Stimulated activated CD8-positive, alpha-beta memory T cell treated with anti-CD3 and anti-CD28 coated beads, Interleukin-7, amount 100 ng/mL, for 4 hours (primary cell): ENCODE results near the gene ATP1B1.

Source experiments
- DNase-seq, 2 donors: peaks; one replicate each; pipeline ENCODE4 v3.0.0-alpha.2; 2020; ENCODE audit warnings: low read depth in 2 of 2

The ATP1B1 gene

DNA sequence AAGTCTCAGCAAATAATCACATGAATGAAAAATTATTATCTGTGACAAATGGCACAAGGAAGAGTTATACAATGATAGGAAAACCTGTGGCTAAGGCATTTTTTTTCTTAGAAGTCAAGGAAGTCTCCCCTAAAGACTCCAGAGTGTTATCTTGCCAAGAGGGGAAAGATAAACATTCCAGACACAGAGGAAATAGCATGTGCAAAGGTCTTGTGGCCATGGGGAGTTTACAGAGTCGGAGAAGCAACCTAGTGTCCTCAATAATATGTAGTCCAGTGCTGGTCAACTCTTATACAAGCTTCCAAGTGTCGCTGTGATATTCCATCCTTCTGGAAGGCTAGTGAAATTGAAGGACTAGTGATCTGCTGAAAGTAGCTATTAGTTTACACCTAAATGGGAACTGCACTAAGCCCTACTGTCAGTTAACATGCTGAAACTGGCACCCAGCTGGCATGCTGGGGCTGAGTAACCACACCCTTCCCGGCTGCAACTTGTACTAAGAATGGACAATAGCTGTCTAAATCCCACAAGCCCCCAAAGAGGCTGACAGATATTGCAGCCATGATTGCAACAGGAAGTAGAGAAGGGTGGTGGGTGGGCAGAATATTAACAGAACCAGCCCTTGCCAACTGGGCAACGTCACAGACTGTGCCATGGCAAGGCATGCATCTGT, 11.5 kb upstream of the ATP1B1 start:
- DNase-seq, result no peak

DNA sequence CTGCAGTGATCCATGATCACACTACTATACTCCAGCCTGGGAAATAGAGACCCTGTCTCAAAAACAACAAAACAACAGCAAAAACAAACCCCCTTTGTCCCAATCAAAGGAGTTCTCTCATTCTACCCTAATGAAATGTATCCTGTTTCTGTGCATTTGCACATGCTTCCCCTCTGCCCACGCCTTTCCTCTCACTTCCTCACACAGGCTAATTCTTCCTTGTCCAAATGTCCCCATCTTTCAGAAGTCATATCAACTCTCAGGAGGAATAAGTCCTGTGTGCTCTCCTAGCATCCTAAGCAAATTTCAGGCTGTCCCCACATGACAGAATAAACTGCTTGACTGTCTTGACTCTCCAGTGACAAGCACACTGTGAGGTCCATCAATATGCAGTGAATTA, 8.1 kb upstream of the ATP1B1 start:
- DNase-seq, result no peak

GRCh38 chr1:169099561-169099960, 6.9 kb upstream of the ATP1B1 start:
- no peak for DNase-seq

GRCh38 chr1:169100208-169100607, 6.3 kb upstream of the ATP1B1 start:
- no peak for DNase-seq

DNA sequence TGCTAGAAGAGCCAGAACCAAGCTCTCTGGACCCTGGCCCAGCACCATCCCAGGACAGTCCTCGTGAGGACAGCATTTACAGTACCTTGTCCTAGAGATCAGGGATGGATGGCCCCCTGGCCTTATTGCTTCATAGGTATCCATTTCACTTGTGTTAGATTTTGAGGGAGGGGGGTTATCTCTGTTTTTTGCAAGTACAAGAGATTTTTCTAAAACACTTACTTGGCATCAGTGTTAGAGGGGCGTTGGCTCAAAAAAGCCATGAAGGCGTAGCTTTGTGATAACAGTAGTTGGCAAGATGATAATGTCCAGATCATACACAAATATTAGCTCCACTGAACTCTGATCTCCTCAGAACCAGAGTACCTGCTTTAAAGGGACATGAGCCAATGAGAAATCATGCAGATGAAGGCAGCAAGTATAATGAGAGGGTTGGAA, 5.8 kb upstream of the ATP1B1 start:
- DNase-seq, result no peak

GRCh38 chr1:169102567-169102966, 3.9 kb upstream of the ATP1B1 start:
- DNase-seq, result no peak

GRCh38 chr1:169103002-169103401, 3.5 kb upstream of the ATP1B1 start:
- DNase-seq, result no peak

DNA sequence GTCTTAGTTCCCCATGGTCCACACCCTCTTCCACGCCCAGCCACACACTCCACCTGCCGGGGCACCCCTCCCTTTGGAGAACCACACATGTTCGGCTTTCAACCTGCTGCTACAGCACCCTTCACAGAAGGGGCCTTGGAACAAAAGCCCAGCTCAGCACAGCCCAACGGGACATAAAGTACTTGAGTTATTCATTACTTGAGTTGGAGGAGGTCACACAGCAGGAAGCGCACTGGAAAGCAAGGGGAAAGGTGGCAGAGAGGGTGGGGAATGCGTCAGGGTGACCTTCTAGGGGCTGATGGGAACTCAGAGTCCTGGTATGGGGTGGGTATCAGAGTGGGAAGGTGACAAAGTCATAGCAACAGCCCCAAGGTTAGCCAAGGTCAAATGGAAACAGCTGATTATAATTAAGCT, 3.0 kb upstream of the ATP1B1 start:
- DNase-seq, result no peak

GRCh38 chr1:169105087-169105433, 1.4 kb upstream of the ATP1B1 start:
- DNase-seq, result no peak

DNA sequence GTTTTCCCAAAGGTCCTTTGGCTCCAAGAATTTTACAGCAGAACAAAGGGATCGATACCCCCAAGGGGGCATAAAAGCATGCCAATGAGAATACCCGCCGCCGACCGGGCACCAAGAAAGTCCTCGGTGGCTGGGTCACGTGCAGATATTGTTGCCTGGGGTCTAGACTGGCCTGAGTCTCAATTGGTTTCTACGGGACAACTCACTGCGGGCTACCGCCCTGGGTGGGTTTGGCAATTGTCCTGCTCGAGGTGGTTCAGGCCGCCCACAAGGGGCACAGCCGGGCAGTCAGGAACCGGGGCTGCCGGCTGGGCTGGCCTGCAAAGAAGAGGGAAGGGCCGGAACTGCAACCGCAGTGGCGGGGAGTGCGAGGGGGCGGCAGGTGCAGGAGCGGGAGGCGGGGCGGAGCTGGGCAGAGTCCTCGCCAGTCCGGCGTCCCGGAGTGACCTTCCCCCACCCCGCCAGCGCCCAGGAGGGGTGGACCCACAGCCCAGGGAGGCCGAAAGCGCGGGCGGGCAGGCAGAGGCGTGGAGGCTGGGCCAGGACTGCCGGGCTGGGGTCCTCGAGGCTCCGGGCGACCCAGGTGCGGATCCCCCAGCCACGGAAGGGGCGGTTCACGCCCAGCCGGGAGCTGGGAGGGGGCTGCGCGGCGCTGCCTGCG, 926 bp upstream of the ATP1B1 start:
- DNase-seq, result peak in 1 of 2 donors; percentile 21

DNA sequence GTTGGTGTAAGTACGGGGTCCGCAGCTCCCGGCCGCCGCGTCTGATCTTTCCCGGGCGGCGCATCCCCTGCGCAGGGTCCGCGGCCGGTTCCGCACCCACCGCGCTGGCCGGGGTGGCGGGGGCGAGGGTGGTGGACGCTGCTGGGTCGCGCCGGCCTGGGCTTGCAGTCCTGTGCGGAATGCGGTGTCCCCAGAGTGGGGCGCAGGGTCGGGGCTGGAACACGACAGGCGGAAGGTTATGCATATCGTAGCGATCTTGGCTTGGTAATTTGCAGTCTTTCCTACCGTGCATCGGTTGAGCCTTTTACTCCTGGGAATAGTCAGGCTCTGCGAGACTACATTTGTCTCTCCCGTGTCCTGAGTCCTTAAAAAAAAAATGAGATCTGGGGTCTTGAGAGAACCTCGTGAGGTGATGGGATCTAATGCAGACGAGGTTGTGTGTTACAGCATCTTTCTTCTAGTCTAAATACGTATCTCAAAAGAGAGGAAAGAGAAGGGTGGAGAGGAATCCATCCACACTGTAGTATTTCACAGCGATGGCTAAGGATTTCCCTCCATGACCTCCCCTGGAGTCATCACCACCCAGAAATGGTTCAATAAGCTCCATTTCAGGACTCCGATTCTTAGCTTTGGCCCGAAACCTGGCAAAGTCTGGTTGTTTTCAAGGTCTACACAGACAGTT, 572 bp downstream of the ATP1B1 start:
- DNase-seq, result no peak

DNA sequence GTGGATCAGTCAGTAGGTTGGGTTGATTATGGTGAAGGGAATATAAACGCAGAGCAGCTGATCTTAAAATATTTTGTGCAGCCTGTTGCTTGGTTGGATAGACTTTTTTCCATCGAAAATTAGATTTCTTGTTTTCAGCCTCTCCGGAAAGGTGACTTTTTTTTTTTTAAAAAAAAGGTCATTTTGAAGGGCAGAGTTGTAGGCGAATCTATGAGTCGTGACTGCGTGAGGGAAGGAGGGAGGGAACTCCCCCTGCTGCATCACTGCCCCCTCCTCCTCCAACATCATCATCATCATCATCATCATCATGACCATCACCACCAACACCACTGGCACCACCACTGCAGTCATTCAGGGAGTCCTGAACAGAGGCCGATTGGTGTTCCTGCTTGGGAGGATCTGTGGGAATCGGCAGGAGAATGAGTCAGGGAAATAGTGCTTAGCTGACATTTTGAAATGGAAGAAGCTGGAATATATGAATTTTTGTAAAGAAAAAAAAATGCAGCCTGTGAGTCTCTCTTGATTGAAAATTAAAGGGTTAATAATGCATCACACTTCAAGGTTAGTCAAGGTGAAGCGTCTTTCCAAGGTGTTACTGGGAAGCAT, 1.2 kb downstream of the ATP1B1 start:
- DNase-seq, result no peak

DNA sequence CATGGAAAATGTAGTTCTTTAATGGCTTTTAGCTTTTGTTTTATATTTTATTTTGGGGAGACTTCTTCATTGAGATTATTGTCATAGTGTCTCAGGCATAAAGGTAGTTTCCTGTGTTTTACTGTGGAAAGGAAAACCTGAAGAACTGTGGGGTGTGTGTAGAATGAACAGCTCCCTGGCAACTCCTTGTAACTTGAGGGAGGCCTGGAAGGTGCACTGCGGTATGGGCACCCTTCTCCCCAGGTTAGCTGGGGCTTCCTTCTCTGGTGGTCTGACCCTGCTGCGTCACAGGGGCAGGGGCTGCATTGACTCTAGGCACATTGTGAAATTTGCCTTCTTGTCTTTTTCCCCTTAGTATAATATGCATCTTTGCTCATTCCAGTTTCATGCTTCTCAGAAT, 1.7 kb downstream of the ATP1B1 start:
- DNase-seq, result no peak

DNA sequence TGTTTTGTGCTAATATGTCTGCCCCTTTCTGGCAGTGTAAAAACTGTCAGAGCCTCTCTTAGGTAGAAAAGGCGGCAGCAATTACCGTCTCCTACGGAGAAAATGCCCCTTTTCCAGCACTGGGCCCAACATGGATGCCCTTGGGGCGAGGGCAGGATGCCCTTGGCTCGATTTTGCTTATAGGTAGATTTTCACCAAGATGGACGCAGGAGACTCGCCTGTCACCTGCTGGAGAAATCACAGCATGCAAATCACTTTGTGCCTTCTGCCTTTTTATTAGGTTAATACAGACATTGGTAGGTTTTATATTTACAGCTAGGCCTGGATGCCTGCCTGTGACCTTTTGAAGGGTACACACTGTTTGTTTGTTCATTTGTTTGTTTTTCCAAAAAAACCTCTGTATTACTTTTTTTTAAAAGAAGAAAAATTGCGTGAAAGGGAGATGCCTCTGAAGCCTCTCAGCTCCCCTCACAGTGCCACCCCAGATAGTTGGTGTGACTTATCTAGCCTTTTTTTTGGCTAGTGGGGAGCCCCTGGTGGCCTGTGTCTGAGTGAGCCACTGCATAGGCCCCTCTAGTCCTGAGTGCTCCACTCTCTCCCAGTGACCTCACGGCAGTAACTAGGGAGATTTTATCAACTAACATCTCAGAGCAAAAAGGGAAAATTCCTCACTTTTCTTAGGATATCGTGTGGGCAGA, 2.5 kb downstream of the ATP1B1 start:
- no peak for DNase-seq

- DNase-seq, result no peak
Observed at GRCh38 chr1:169109561-169110134, 3.2 kb downstream of the ATP1B1 start.

DNA sequence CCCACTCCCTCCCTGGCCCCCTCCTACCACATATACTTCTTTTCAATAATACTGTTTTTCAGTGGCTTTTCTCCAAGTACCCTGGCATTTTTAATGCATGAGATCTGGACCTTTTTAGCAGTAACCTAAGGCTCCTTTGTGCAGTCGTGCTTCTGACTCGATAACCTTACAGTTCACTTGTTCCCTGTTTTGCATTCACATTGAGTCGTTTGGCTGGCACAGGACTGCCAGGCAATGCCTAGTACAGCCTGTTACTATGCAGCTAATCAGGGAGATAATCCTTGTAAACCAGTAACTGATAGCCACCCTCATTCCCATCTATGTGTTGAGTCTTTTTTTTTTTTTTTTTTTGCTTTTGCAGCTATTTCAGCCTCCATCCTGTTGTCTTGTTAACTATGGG, 3.7 kb downstream of the ATP1B1 start:
- no peak for DNase-seq

GRCh38 chr1:169110689-169111447, 4.4 kb downstream of the ATP1B1 start:
- no peak for DNase-seq

DNA sequence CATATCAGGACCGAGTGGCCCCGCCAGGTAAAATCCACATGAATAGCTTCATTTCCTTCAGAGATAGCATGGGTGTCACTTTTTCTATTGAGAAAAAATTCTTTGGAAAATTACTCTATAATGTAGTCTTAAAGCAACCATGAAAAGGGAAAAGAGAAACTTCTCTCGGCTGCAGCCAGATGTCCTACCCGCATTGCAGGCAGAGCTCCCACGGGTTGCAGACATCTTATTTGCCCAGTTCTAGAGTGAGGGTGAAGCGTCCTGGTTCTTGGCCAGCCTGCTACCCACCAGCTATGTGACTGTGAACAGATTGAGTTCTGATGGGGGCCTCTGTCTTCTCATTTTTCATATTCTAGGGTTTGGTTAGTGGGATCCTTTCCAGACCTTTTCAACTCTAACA, 5.0 kb downstream of the ATP1B1 start:
- DNase-seq, result no peak

DNA sequence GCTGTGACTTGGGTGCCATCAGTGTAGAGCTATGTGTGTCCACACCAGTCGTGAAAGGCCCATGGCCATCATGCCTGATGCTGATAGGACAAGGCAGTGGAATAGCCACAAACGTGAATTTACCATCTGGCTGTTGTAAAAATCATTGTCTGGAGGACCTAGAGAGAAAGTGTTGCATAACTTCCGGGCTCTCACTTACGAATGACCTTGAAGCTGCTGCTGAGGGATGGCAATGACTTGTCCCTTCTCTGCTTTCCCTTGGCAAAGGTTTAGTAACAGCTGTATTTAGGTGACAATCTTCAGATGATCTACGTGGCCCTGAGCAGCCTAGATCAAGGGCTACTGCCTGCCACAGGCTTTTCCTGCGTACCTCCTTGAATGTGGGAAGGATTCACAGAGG, 5.8 kb downstream of the ATP1B1 start:
- DNase-seq, result no peak

- DNase-seq, result no peak
Observed at GRCh38 chr1:169113613-169114119, 7.2 kb downstream of the ATP1B1 start.
